Mesendoderm (in vitro differentiated cells): Measurements from ENCODE around the gene HTR3B. TPM values are rescaled to one million over a fixed set of nuclear protein-coding genes. Genes with fewer than 3 reads are reported as not detected.
A peak's percentile ranks its signal among the peaks of the same experiment; 100 is the strongest.

Experiments used
- DNase-seq: peaks from one replicate; pipeline ENCODE4 v3.0.0; 2013
- H2AK5ac ChIP-seq: 2 replicates; pipeline ENCODE4 v1.6.1; 2013; ENCODE audit warnings: low read length, inconsistent platforms
- H2BK120ac ChIP-seq: 2 replicates; pipeline ENCODE4 v1.6.1; 2013; ENCODE audit warnings: low read depth, mild to moderate bottlenecking, low read length, moderate library complexity, mixed read lengths
- H2BK15ac ChIP-seq: replicated peaks from 2 replicates; pipeline ENCODE4 v1.6.1; 2013; ENCODE audit warnings: low read depth, mild to moderate bottlenecking, moderate library complexity
- H2BK5ac ChIP-seq: 2 replicates; pipeline ENCODE4 v1.6.1; 2013; ENCODE audit warnings: low read length, inconsistent platforms
- H3K18ac ChIP-seq: 2 replicates; pipeline ENCODE4 v1.6.1; 2013; ENCODE audit warnings: mild to moderate bottlenecking, low read length, mixed read lengths
- H3K23ac ChIP-seq: one replicate; pipeline ENCODE4 v1.6.1; 2013; ENCODE audit warnings: low read length
- H3K27ac ChIP-seq: 2 replicates; pipeline ENCODE4 v1.5.1; 2013; ENCODE audit warnings: low read depth, mild to moderate bottlenecking, inconsistent platforms, low read length, moderate library complexity
- H3K27me3 ChIP-seq: 2 replicates; pipeline ENCODE4 v1.6.1; 2013; ENCODE audit warnings: low read length, control low read depth, mild to moderate bottlenecking, inconsistent platforms; ENCODE audit not compliant: insufficient read depth, poor library complexity
- H3K36me3 ChIP-seq: 2 replicates; pipeline ENCODE4 v1.6.1; 2013; ENCODE audit warnings: low read length, inconsistent platforms; ENCODE audit not compliant: control insufficient read depth, insufficient read depth
- H3K4ac ChIP-seq: one replicate; pipeline ENCODE4 v1.6.1; 2013; ENCODE audit warnings: low read depth, mild to moderate bottlenecking, low read length, moderate library complexity
- H3K4me1 ChIP-seq: 2 replicates; pipeline ENCODE4 v1.6.1; 2013; ENCODE audit warnings: low read depth, low read length, inconsistent platforms; ENCODE audit not compliant: control insufficient read depth
- H3K4me2 ChIP-seq: 2 replicates; pipeline ENCODE4 v1.6.1; 2013; ENCODE audit warnings: low read length
- H3K4me3 ChIP-seq: 2 replicates; pipeline ENCODE4 v1.5.1; 2013; ENCODE audit warnings: mild to moderate bottlenecking, low read length
- H3K56ac ChIP-seq: one replicate; pipeline ENCODE4 v1.6.1; 2013; ENCODE audit warnings: low read length
- H3K79me1 ChIP-seq: 2 replicates; pipeline ENCODE4 v1.6.1; 2013; ENCODE audit warnings: low read length, inconsistent platforms
- H3K79me2 ChIP-seq: 2 replicates; pipeline ENCODE4 v1.6.1; 2013; ENCODE audit warnings: mild to moderate bottlenecking, low read length; ENCODE audit not compliant: control insufficient read depth, insufficient read depth
- H3K9ac ChIP-seq: 2 replicates; pipeline ENCODE4 v1.6.1; 2013; ENCODE audit warnings: low read length, inconsistent platforms
- H4K5ac ChIP-seq: one replicate; pipeline ENCODE4 v1.6.1; 2013; ENCODE audit warnings: low read length
- H4K8ac ChIP-seq: one replicate; pipeline ENCODE4 v1.6.1; 2013; ENCODE audit warnings: low read depth, mild to moderate bottlenecking, control low read depth, low read length, moderate library complexity
- WGBS: extraction: QIAGEN DNeasy Blood & Tissue Kit; methylation state at CpG from one replicate; pipeline ENCODE4 v1.1.7; 2013; ENCODE audit warnings: low lambda C conversion rate, missing lambda C conversion rate; ENCODE audit not compliant: insufficient coverage; ENCODE audit errors: extremely low coverage; 5-methylcytosine and 5-hydroxymethylcytosine counted together
- polyA plus RNA-seq, 2 experiments: library from polyadenylated mRNA; stranded (reverse); fragments of 200-250 nt; gene quantifications; one replicate each; pipeline ENCODE4 v1.2.3, GENCODE V29; 2013

Gene HTR3B, protein sequence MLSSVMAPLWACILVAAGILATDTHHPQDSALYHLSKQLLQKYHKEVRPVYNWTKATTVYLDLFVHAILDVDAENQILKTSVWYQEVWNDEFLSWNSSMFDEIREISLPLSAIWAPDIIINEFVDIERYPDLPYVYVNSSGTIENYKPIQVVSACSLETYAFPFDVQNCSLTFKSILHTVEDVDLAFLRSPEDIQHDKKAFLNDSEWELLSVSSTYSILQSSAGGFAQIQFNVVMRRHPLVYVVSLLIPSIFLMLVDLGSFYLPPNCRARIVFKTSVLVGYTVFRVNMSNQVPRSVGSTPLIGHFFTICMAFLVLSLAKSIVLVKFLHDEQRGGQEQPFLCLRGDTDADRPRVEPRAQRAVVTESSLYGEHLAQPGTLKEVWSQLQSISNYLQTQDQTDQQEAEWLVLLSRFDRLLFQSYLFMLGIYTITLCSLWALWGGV
- 0.13 TPM for polyA plus RNA-seq (2013, experiment 1 of 2)
- 0.14 TPM for polyA plus RNA-seq (2013, experiment 2 of 2)

GRCh38 chr11:113904379-113905101, at the start of gene HTR3B:
TSS of gene HTR3B (plus strand) at chr11:113904796. CDS start at chr11:113904934, 138 bp downstream.
- Histone ChIP-seq H3K18ac (no peak within 1 kb of the TSS), H3K4ac (no peak within 1 kb of the TSS), H3K27ac (no peak within 1 kb of the TSS), H4K5ac (no peak within 1 kb of the TSS), H3K4me1 (no peaks in the 10 kb centered on the region), H3K9ac (no peak within 1 kb of the TSS), H3K56ac (no peak within 1 kb of the TSS), H3K79me2 (no peaks in the 10 kb centered on the region), H3K79me1 (no peaks in the 10 kb centered on the region), H3K4me2 (no peak within 1 kb of the TSS), H3K23ac (no peak within 1 kb of the TSS), H3K36me3 (no peaks in the 10 kb centered on the region), H4K8ac (no peak within 1 kb of the TSS), H3K4me3 (no peak within 1 kb of the TSS), H2AK5ac (no peak within 1 kb of the TSS), H2BK5ac (no peak within 1 kb of the TSS), H2BK15ac (no peak within 1 kb of the TSS), H2BK120ac (no peak within 1 kb of the TSS), H3K27me3 (no peaks in the 10 kb centered on the region)
- no CpG with 5 or more reads among the region's 6 CpGs for WGBS
- DNase-seq, result peak; percentile 48

- H3K4me2 ChIP-seq, result no peak overlapping the region
- no peak overlapping the region for H4K8ac ChIP-seq
- H3K18ac ChIP-seq, result no peak overlapping the region
- peaks cover under 1% of the 10 kb centered on the region for H3K36me3 ChIP-seq
- H2BK15ac ChIP-seq, result no peak overlapping the region
- no peak overlapping the region for H3K27ac ChIP-seq
- H3K4me3 ChIP-seq, result no peak overlapping the region
- H3K79me1 ChIP-seq, result no peaks in the 10 kb centered on the region
- no peak overlapping the region for H3K9ac ChIP-seq
- no peak overlapping the region for H3K23ac ChIP-seq
- no peak overlapping the region for H3K4ac ChIP-seq
- H4K5ac ChIP-seq, result no peak overlapping the region
- H2BK5ac ChIP-seq, result no peak overlapping the region
- no CpG with 5 or more reads among the region's 6 CpGs for WGBS
- no peak for DNase-seq
- peaks cover 3% of the 10 kb centered on the region for H3K4me1 ChIP-seq
- H3K79me2 ChIP-seq, result peaks cover 25% of the 10 kb centered on the region
- H3K56ac ChIP-seq, result no peak overlapping the region
- H3K27me3 ChIP-seq, result no peaks in the 10 kb centered on the region
- no peak overlapping the region for H2AK5ac ChIP-seq
- no peak overlapping the region for H2BK120ac ChIP-seq
These were observed 48.8 kb upstream of the HTR3B start for GRCh38 chr11:113855803-113856202.

- peaks cover 3% of the 10 kb centered on the region for H3K4me1 ChIP-seq
- H3K18ac ChIP-seq, result no peak overlapping the region
- no peaks in the 10 kb centered on the region for H3K27me3 ChIP-seq
- no peak overlapping the region for H3K27ac ChIP-seq
- H2BK120ac ChIP-seq, result no peak overlapping the region
- H3K23ac ChIP-seq, result no peak overlapping the region
- H3K4ac ChIP-seq, result no peak overlapping the region
- H2BK15ac ChIP-seq, result no peak overlapping the region
- no peak overlapping the region for H3K4me3 ChIP-seq
- no peak overlapping the region for H2AK5ac ChIP-seq
- H4K5ac ChIP-seq, result no peak overlapping the region
- H3K79me1 ChIP-seq, result no peaks in the 10 kb centered on the region
- DNase-seq, result no peak
- no peaks in the 10 kb centered on the region for H3K36me3 ChIP-seq
- H3K56ac ChIP-seq, result no peak overlapping the region
- no peak overlapping the region for H3K4me2 ChIP-seq
- no peak overlapping the region for H2BK5ac ChIP-seq
- WGBS, result no CpG with 5 or more reads among the region's 5 CpGs
- peaks cover 28% of the 10 kb centered on the region for H3K79me2 ChIP-seq
- no peak overlapping the region for H4K8ac ChIP-seq
- no peak overlapping the region for H3K9ac ChIP-seq
These were observed 47.4 kb upstream of the HTR3B start for GRCh38 chr11:113856966-113857759.

DNA sequence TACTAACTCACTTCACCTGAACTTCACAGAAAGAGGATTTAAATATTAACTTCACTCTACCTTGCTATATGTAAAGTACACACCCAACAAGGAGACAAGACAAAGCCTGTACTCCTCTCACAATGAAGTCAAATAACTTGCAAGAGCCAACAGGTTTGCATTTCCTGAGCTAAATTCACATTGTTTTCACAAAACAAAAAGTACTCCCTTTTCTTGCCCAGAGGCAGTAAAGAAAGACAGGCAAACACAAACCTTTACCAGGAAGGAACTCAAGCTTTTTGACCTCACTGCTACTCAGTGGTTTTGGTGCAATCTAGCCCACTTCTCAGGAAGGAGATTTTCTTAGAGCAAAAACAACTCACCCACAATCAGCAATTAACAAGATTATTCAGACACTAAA, 44.9 kb upstream of the HTR3B start:
- peaks cover 6% of the 10 kb centered on the region for H3K4me1 ChIP-seq
- H2BK15ac ChIP-seq, result no peak overlapping the region
- no peak overlapping the region for H3K4ac ChIP-seq
- no peak overlapping the region for H4K8ac ChIP-seq
- DNase-seq, result peak; percentile 81
- H4K5ac ChIP-seq, result no peak overlapping the region
- no peak overlapping the region for H3K18ac ChIP-seq
- H3K56ac ChIP-seq, result no peak overlapping the region
- no peak overlapping the region for H2BK5ac ChIP-seq
- H2AK5ac ChIP-seq, result no peak overlapping the region
- peak overlapping the region; percentile 14 for H3K9ac ChIP-seq
- H3K79me2 ChIP-seq, result peaks cover 29% of the 10 kb centered on the region
- no peak overlapping the region for H3K4me2 ChIP-seq
- H2BK120ac ChIP-seq, result no peak overlapping the region
- H3K27ac ChIP-seq, result peak overlapping the region; percentile 70
- H3K27me3 ChIP-seq, result no peaks in the 10 kb centered on the region
- H3K36me3 ChIP-seq, result peaks cover 1% of the 10 kb centered on the region
- H3K4me3 ChIP-seq, result no peak overlapping the region
- peaks cover 3% of the 10 kb centered on the region for H3K79me1 ChIP-seq
- H3K23ac ChIP-seq, result no peak overlapping the region

GRCh38 chr11:113862435-113862834, 42.2 kb upstream of the HTR3B start:
- H3K36me3 ChIP-seq, result peaks cover 1% of the 10 kb centered on the region
- H2BK120ac ChIP-seq, result no peak overlapping the region
- no peak overlapping the region for H3K9ac ChIP-seq
- H3K27me3 ChIP-seq, result no peaks in the 10 kb centered on the region
- no CpG with 5 or more reads among the region's 5 CpGs for WGBS
- no peak overlapping the region for H4K5ac ChIP-seq
- no peak overlapping the region for H3K18ac ChIP-seq
- H3K56ac ChIP-seq, result no peak overlapping the region
- H3K79me2 ChIP-seq, result peaks cover 36% of the 10 kb centered on the region
- peak; percentile 78 for DNase-seq
- no peak overlapping the region for H3K4ac ChIP-seq
- H3K23ac ChIP-seq, result no peak overlapping the region
- no peak overlapping the region for H2AK5ac ChIP-seq
- no peak overlapping the region for H4K8ac ChIP-seq
- H2BK5ac ChIP-seq, result no peak overlapping the region
- H2BK15ac ChIP-seq, result no peak overlapping the region
- peak overlapping the region; percentile 38 for H3K27ac ChIP-seq
- H3K4me3 ChIP-seq, result no peak overlapping the region
- no peak overlapping the region for H3K4me2 ChIP-seq
- H3K79me1 ChIP-seq, result peaks cover 5% of the 10 kb centered on the region
- peaks cover 6% of the 10 kb centered on the region for H3K4me1 ChIP-seq
